ENCODE results near the gene FSIP2.

DNA sequence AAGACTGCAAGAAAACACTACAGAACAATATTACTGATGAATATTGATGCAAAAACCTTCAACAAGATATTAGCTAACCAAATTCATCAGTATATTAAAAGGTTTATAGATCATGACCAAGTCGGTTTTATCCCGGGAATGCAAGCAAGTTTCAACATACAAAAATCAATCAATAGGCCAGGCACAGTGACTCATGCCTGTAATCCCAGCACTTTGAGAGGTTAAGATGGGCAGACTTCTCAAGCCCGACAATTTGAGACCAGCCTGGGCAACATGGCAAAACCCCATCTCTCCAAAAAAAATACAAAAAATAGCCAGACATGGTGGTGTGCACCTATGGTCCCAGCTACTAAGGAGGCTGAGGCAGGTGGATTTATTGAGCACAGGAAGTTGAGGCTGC lies 82.9 kb downstream of the FSIP2 start:
- TF ChIP-seq POLR2AphosphoS5 (IDR thresholded peaks at IDR 0.05; ENCODE audit: low read depth, low read length) (no peak), POLR2A (IDR thresholded peaks at IDR 0.05; ENCODE audit: low read depth, low read length) (no peak)
